ES-I3 (cell line): Measurements from ENCODE around the gene SETD3.

Source experiments
- H3K36me3 ChIP-seq: 2 replicates; pipeline ENCODE4 v1.6.1; 2013; ENCODE audit warnings: mild to moderate bottlenecking, low read length, control low read depth, moderate library complexity; ENCODE audit not compliant: insufficient read depth
- H3K4me1 ChIP-seq: 2 replicates; pipeline ENCODE4 v1.6.1; 2013; ENCODE audit warnings: mild to moderate bottlenecking, control low read depth, low read length; ENCODE audit not compliant: insufficient read depth
- H3K9ac ChIP-seq: 2 replicates; pipeline ENCODE4 v1.6.1; 2013; ENCODE audit warnings: low read depth, mild to moderate bottlenecking, low read length, moderate library complexity
- H3K9me3 ChIP-seq: 2 replicates; pipeline ENCODE4 v1.6.1; 2013; ENCODE audit warnings: mild to moderate bottlenecking, low read length, moderate library complexity; ENCODE audit not compliant: control insufficient read depth, insufficient read depth

Gene SETD3

GRCh38 chr14:99520571-99521081 lies 40.0 kb upstream of the SETD3 start:
- H3K36me3 ChIP-seq = no peaks in the 10 kb centered on the region
- no peaks in the 10 kb centered on the region for H3K9me3 ChIP-seq
- no peak overlapping the region for H3K9ac ChIP-seq
- H3K4me1 ChIP-seq = peaks cover 40% of the 10 kb centered on the region

DNA sequence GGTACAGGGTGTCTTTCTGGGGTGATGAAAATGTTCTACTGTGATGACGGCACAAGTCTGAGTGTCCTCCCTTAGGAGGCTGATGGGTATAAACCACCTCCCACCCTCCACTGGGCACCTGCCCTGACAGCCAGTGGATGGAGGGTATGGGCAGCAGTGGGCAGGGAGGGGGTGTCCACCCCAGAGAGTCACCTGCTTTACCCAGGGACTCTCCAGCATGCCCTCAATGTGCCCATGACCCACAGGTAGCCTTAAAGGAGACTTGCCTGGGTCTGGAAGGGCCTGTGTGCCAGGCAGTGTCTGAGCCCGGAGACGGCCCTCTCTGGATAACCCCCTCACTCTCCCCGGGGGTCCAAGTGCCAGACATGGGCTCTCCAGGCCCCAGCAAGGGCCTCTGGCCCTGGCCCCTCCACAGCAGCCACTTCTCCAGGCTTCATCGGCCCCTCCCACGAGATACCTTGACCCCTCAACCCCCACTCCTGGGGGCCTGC lies 39.3 kb upstream of the SETD3 start:
- Histone ChIP-seq H3K4me1 (peaks cover 36% of the 10 kb centered on the region), H3K9me3 (no peaks in the 10 kb centered on the region), H3K36me3 (no peaks in the 10 kb centered on the region), H3K9ac (no peak overlapping the region)

DNA sequence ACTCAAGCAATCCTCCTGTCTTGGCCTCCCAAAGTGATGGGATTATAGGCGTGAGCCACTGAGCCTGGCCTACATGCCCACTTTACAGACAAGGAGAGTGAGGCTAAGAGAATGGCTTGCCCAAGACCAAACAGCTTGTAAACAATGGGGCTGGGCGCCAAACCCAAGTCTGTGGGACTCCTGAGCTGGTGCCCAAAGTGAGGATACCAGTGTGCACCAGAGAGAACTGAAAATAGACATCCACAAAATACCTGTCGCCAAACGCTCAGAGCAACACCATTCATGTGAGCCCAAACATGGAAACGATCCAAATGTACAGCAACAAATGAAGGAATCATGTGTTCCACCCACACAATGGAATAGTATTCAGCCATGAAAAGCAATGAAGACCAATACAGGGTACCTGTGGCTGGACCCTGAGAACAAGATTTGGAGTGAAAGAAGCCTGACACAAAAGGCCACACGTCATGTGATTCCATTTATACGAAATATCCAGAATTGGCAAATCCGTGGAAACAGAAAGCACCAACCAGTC lies 38.8 kb upstream of the SETD3 start:
- no peak overlapping the region for H3K9ac ChIP-seq
- H3K4me1 ChIP-seq = peaks cover 30% of the 10 kb centered on the region
- H3K9me3 ChIP-seq = no peaks in the 10 kb centered on the region
- H3K36me3 ChIP-seq = no peaks in the 10 kb centered on the region

DNA sequence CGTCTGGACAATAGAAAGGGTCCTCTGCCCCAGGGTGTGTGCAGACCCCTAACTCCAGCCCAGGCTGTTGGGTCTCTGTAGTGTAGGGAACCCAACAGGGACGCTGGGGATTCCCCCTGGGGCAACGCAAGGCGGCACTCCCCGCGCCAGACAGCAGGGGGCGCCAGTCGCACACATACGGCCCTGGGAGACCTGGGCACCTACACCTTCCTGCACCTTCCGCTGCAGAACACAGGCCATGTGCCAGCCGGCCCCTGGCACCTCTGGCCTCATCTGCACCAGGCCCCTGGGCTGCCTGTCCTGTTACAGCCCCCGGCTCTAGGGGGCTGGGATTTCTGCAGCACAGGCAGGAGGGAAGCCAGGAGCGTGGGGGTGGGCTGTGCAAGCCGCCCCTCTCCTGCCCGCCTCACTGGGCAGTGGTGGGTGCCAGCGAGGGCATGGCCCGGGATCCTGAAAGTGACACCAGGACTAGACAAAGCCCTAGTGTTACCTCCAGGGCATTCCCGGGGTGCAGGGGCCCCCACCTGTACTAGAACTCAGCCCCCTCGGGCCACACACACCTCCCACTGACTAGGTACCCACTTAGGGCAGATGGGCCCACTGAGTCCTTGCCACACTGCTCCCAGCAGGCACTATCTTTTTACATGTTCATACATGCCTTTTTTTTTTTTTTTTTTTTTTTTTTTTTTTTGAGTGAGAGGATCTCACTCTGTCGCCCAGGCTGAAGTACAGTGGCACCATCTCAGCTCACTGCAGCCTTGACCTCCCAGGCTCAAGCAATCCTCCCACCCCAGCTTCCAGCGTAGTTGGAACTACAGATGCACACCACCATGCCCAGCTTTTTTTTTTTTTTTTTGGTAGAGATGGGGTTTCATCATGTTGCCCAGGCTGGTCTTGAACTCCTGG lies 38.0 kb upstream of the SETD3 start:
- Histone ChIP-seq H3K36me3 (no peaks in the 10 kb centered on the region), H3K4me1 (peaks cover 24% of the 10 kb centered on the region), H3K9ac (no peak overlapping the region), H3K9me3 (no peaks in the 10 kb centered on the region)

DNA sequence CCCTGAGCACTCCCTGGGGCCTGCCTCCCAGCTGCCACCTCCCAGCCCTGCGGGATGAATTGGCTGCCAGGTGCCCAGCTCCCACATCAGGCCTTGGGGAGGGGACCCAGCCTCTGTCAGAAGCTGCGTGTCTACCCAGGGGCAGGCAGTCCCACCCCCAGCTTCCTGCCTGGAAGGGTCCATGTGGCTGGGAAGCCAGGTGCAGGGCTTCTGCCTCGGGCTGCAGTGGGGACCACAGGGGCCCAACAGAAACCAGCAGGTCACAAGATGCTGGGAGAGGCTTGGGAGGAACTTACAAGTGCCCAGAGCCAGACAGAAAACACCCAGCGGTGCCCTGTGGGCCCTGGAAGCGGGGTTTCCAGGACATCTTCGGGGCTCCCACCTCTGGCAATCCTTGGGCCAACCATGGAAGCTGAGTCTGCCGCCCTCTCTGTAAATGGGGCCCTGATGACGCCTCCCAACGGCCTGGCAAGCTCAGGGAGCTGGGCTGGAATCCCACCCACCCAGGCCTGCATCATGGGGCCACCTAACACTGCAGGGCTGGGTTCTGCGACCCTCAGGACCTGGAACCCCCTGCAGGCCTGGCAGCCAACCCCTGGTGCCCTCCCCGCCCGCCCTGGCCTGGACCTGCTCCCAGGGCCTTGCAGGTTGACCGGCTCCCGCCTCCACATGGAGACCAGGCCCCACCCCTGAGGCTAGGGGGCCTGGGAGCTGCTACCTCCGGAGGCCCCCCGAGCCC lies 37.2 kb upstream of the SETD3 start:
- H3K9ac ChIP-seq = no peak overlapping the region
- H3K9me3 ChIP-seq = no peaks in the 10 kb centered on the region
- H3K4me1 ChIP-seq = peaks cover 16% of the 10 kb centered on the region
- no peaks in the 10 kb centered on the region; the same call in 1 of the 2 replicates for H3K36me3 ChIP-seq

DNA sequence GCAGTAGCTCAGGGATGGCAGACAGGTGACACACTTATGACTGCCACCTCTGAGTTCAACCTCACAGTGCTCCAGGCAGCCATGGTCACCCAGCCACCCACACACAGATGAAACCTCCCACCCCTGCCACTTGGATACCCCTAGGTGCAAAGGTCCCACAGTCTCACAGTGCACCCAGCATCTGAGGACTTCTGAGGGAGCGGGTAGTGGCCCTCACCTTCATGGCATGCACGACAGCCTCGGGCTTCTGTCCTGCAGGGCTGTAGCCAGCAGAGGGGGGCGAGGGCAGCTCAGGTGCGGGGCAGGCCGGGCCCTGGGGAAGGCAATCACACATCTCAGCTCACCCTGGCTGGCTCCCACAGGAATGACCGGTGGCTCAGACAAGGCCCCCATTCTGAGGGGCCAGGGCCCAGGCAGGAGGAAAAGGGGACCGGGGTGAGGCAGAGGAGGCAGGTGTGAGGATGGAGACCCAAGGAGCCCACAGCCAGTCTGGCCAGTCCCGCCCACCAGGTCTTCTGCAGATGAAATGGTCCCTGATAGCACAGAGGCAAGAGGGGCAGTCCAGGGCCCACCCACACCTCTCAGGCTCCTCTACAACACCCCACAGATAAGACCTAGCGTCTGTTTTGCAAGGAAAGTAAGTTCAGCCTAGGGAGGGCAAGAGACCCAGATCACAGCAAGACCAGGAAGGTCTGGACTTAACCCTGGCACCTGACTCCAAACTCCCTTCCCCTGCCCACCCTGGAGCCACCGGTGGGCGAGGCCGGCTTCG lies 36.4 kb upstream of the SETD3 start:
- Histone ChIP-seq H3K9ac (no peak overlapping the region), H3K36me3 (no peaks in the 10 kb centered on the region; the same call in none of the 2 replicates), H3K4me1 (peaks cover 8% of the 10 kb centered on the region), H3K9me3 (no peaks in the 10 kb centered on the region)

DNA sequence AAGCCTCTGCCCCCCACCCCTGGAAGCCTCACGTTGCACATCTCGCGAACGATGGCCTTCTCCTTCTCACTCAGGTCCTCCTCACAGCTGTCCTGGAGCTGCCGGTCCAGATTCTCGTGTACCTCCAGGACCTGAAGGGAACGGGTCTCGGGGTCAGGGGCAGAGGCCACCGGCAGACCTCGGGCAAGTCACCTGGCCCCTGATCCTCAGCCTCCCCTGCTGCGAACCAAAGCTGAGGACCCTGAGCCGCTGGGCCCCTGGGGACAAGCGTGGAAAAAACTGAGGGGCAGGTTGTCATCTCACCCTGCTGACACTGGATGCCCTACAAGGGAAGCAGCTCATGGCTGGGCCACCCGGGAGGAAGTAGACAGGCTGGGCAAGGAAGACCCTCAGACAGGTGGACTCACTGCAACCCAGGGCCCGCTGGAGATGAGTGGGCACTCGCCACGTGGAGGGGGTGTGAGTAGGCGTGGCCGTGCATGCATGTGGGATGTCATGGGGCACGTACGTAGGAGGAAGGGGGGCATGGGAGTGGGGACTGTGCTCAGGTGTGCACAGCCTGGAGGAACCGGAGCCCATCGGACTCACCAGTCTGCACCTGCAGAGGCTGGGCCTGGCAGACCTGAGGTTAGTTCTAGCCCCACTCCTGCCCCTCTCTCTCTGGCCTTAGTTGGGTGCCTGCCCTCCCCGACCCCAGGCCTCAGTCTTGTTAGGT lies 35.7 kb upstream of the SETD3 start:
- peaks cover 7% of the 10 kb centered on the region for H3K4me1 ChIP-seq
- H3K9me3 ChIP-seq = no peaks in the 10 kb centered on the region

DNA sequence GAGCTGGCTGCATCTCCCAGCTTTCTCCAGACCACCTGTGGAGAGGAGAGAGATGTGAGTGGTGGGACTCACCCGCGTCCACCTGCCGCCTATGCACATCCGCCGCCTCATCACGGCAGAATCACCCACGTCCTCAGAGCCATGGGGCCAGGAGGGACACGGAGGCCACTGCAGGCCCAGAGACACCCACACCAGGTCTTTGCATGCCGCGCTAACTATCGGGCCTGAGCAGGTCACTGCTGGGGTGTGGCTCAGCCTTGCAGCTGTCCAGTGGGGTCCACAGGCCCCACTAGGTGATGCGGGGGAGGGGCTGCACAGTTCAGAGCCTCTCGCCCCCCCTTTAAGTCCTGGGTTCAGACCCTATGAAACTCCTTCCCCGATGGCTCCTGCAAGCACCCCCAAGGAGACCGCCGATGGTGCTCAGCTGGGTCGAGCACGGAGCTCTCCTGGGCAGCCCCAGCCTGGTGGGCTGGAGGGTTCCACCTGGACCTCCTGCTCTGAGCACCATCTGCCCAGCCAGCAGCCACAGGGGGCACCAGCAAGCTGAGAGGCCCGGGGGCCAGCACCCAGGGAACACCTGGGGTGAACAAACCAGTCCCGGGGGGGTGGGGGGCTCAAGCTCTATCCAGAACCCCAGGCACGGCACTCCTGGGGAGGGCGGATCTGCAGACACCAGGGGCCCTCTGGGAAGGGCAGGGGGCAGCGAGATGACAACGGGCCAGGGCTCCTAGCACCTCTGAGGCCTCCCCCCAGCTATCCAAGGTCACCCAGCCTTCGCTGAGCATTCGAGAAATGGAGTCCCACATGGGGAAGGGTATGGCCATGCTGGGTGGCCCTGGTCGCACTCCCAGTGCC lies 34.9 kb upstream of the SETD3 start:
- no peak overlapping the region for H3K9ac ChIP-seq
- H3K36me3 ChIP-seq = peaks cover 5% of the 10 kb centered on the region
- H3K9me3 ChIP-seq = no peaks in the 10 kb centered on the region
- H3K4me1 ChIP-seq = peaks cover 5% of the 10 kb centered on the region

More for the DNA sequence above, 35.7 kb upstream of the SETD3 start:
- Histone ChIP-seq H3K9ac (no peak overlapping the region), H3K36me3 (no peaks in the 10 kb centered on the region; the same call in none of the 2 replicates)

DNA sequence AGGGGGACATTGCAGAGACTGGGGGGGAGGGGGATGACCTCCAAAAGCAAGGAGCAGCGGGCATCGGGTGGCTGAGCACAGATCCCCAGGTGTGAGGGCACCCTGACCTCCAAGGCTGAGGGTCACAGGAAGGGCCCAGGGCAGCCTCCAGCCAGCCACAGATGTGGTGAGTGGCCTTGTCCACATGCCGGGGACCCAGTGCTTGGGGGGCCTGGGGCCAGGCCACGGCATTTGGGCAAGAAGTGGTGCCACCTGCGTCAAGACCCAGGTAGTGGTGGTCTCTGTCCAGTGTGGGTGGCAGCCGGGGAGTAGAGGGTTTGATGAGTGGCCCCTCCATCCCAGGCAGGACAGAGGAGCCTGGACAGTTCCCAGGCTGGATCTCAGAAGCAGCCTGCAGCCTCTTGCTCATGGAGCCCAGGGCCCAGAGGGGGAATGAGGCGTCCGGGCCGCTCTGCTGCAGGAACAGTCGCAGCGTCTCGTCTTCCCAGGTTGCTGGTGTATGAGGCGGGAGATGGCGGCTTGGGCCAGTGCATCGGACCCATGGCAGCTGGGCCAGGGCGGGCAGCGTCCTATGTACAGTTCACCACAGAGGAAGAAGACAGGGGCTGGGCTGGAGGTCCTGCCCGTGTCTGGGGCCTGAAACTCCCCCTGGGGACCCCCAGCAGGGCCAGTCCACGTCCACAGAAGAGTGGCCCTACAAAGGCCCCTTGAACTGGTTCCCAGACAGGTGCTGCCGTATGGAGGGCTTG lies 34.1 kb upstream of the SETD3 start:
- Histone ChIP-seq H3K36me3 (peaks cover 5% of the 10 kb centered on the region), H3K4me1 (peaks cover 5% of the 10 kb centered on the region), H3K9ac (no peak overlapping the region), H3K9me3 (no peaks in the 10 kb centered on the region)

DNA sequence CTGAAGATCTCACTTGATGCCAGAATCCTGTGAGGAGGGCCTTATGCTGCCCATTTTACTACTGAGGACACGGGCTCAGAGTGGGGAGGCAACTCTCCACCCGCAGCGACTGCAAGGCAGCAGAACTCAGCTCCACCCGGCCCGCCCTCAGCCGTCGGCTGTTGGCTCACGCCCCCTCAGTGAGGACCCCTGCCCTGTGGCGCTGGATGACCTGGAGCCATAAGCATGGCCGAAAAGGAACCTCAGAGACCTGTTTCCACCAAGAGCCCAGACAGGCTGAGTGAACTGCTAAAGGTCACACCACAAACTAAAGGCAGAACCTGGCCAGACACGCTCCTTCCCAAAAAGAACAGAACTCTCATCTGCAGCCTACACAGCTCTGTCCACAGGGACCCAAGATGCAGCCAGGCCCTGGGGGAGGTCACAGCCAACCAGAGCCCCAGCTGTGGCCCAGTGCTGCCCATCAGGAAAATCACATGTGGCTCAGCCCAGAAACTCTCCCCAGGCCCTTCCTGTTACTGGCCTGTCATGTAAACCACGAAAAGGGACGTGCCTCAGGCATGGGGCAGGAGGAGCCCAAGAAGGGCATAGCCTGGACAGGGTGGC lies 33.4 kb upstream of the SETD3 start:
- no peaks in the 10 kb centered on the region for H3K9me3 ChIP-seq
- peaks cover 5% of the 10 kb centered on the region for H3K4me1 ChIP-seq
- peaks cover 5% of the 10 kb centered on the region for H3K36me3 ChIP-seq
- no peak overlapping the region for H3K9ac ChIP-seq

GRCh38 chr14:99513183-99513694 lies 32.6 kb upstream of the SETD3 start:
- peaks cover 5% of the 10 kb centered on the region for H3K4me1 ChIP-seq
- H3K36me3 ChIP-seq = peaks cover 5% of the 10 kb centered on the region
- no peak overlapping the region for H3K9ac ChIP-seq
- no peaks in the 10 kb centered on the region for H3K9me3 ChIP-seq
